PFSK-1 (cell line): Measurements from ENCODE around the gene ATL1.

Experiments used
- FOXP2 ChIP-seq: optimal IDR thresholded peaks from 2 replicates; pipeline ENCODE3; 2011; ENCODE audit warnings: borderline replicate concordance, control low read depth, inconsistent platforms; ENCODE audit not compliant: insufficient read depth; ENCODE audit errors: extremely low read length, extremely low read depth
- POLR2AphosphoS5 ChIP-seq: IDR thresholded peaks from 2 replicates; pipeline ENCODE4 v1.6.1; 2012; ENCODE audit warnings: low read depth, mild to moderate bottlenecking, control low read depth, low read length, moderate library complexity
- REST ChIP-seq, 2 experiments: IDR thresholded peaks; 2 replicates each; pipeline versions ENCODE4 v1.6.1 to v1.8.0; 2011 to 2012; ENCODE audit warnings: low read depth in 2 of 2, low read length in 2 of 2, control low read depth in 1 of 2, inconsistent platforms in 1 of 2, mild to moderate bottlenecking in 1 of 2, moderate library complexity in 1 of 2; ENCODE audit not compliant: insufficient read depth in 1 of 2
- SIN3A ChIP-seq: IDR thresholded peaks from 2 replicates; pipeline ENCODE4 v1.6.1; 2012; ENCODE audit warnings: mild to moderate bottlenecking, low read length, moderate library complexity, borderline replicate concordance; ENCODE audit not compliant: insufficient read depth
- TAF1 ChIP-seq: IDR thresholded peaks from 2 replicates; pipeline ENCODE4 v1.6.1; 2012; ENCODE audit warnings: low read length, control low read depth, borderline replicate concordance; ENCODE audit not compliant: insufficient read depth

ATL1 gene

GRCh38 chr14:50594577-50595316 lies 34.8 kb downstream of the ATL1 start:
- no peak for TF ChIP-seq FOXP2
- TF ChIP-seq TAF1, result no peak
- TF ChIP-seq POLR2AphosphoS5, result no peak
- no peak for TF ChIP-seq REST (IDR thresholded peaks at IDR 0.05; ENCODE audit: insufficient read depth in 1 of 2, low read depth in 2 of 2, low read length in 2 of 2)
- TF ChIP-seq SIN3A, result no peak

- TF ChIP-seq POLR2AphosphoS5 (no peak), TAF1 (no peak), SIN3A (no peak)
Observed at GRCh38 chr14:50598765-50599164, 38.8 kb downstream of the ATL1 start.

- TF ChIP-seq POLR2AphosphoS5, result no peak
- no peak for TF ChIP-seq REST (IDR thresholded peaks at IDR 0.05; ENCODE audit: insufficient read depth in 1 of 2, low read depth in 2 of 2, low read length in 2 of 2)
- no peak for TF ChIP-seq TAF1
- TF ChIP-seq FOXP2, result no peak
- no peak for TF ChIP-seq SIN3A
Observed at GRCh38 chr14:50599700-50600444, 39.9 kb downstream of the ATL1 start.

GRCh38 chr14:50600849-50601248 lies 40.9 kb downstream of the ATL1 start:
- TF ChIP-seq FOXP2 (no peak), POLR2AphosphoS5 (no peak), REST (IDR thresholded peaks at IDR 0.05; ENCODE audit: insufficient read depth in 1 of 2, low read depth in 2 of 2, low read length in 2 of 2) (no peak), SIN3A (no peak), TAF1 (no peak)

- no peak for TF ChIP-seq SIN3A
- no peak for TF ChIP-seq POLR2AphosphoS5
- no peak for TF ChIP-seq FOXP2
- TF ChIP-seq TAF1, result no peak
- no peak for TF ChIP-seq REST (IDR thresholded peaks at IDR 0.05; ENCODE audit: insufficient read depth in 1 of 2, low read depth in 2 of 2, low read length in 2 of 2)
Observed at GRCh38 chr14:50601394-50601793, 41.4 kb downstream of the ATL1 start.
